Fibroblast of gingiva (primary cell): Measurements from ENCODE around the gene VSIG10.
"Not testable (repeated sequence)": the region's sequence is repeated elsewhere in the genome, so short reads cannot be mapped to it uniquely, and the experiment has no call there.

Source experiments
- DNase-seq: peaks from one replicate; pipeline ENCODE4 v3.0.0-alpha.2; 2011; ENCODE audit warnings: low read depth

VSIG10 gene

DNA sequence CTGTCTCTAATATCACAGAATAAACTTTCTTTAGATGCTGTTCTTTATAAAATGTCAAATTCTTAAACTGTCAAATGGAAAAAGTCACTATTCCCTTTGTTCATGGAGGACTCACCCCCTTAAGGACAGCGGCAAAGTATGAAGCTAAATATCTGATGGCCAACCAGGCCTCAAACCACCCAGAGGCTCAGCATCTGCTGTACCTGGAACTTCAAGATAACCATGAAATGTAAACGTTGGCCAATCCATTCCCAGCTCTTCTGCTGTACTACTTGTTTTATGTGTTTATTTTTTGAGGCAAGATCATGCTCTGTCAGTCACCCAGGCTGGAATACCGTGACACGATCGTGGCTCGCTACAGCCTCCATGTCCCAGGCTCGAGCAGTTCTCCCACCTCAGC is 71.6 kb downstream of the VSIG10 start:
- no peak for DNase-seq

DNA sequence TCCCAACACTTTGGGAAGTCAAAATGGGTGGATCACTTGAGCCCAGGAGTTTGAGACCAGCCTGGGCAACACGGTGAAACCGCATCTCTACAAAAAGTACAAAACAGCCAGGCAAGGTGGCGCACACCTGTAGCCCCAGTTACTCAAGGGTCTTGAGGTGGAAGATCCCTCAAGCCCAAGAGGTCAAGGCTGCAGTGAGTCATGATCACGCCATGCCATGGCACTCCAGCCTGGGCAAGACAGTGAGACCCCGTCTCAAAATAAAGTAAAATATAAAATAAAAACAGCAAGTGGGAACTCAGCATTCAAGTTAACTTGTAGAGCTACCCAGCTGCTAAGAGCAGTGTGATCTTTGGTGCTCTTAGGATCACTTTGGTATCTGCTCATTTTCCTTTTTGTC is 74.6 kb downstream of the VSIG10 start:
- no peak for DNase-seq

- no peak for DNase-seq
These were observed 78.6 kb downstream of the VSIG10 start for GRCh38 chr12:118025168-118025567.

DNA sequence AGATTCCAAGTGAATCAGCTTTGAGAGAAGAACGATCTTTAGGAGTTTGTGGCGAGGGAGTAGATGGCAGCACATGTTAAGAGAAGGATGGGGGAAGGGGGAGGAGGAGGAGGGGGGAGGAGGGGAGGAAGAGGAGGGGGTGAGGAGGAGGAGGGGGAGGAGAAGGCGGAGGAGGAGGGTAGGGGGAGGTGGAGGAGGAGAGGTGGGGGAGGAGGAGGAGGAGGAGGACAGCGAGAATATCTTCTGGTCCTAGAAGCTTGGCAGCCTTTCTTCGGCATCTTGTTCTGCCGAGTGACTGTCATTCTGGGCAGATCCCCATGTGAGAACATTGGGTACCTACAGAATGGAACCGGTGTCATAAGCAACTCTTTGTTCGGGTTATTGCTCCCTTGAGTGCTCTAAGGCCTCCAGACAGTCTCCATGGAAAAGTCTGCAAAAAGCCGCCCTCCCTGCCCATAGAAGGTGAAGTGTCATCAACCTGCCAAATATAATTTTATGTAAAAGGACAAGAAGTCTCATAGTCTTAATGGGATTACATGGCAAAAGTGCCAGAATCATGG is 80.4 kb downstream of the VSIG10 start:
- no peak for DNase-seq

- no peak for DNase-seq
These were observed 81.1 kb downstream of the VSIG10 start for GRCh38 chr12:118022728-118023109.

DNA sequence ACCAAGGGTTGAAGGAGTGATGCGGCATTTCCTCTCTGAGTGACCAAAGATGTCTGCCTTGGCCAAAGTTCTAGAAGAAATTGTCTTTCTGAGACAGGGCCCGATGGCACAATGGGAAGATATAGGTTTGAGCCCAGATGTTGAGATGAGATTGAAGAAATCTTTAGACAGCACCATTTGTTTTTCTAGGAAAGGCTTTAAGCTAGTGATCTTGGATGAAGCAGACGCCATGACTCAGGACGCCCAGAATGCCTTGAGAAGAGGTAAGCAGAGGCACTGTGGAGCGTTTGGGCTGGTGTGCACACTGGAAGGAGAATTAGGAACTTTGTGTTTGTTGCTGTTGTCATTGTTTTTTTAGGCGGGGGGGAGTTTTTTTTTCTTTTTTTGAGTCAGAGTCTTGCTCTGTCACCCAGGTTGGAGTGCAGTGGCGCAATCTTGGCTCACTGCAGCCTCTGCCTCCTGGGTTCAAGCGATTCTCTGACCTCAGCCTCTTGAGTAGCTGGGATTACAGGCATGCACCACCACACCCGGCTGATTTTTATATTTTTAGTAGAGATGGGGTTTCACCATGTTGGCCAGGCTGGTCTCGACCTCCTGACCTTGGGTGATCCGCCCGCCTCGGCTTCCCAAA is 81.6 kb downstream of the VSIG10 start:
- not testable (repeated sequence) for DNase-seq

- DNase-seq: no peak
These were observed 83.8 kb downstream of the VSIG10 start for GRCh38 chr12:118020036-118020435.

GRCh38 chr12:118017926-118018325 is 85.9 kb downstream of the VSIG10 start:
- no peak for DNase-seq

DNA sequence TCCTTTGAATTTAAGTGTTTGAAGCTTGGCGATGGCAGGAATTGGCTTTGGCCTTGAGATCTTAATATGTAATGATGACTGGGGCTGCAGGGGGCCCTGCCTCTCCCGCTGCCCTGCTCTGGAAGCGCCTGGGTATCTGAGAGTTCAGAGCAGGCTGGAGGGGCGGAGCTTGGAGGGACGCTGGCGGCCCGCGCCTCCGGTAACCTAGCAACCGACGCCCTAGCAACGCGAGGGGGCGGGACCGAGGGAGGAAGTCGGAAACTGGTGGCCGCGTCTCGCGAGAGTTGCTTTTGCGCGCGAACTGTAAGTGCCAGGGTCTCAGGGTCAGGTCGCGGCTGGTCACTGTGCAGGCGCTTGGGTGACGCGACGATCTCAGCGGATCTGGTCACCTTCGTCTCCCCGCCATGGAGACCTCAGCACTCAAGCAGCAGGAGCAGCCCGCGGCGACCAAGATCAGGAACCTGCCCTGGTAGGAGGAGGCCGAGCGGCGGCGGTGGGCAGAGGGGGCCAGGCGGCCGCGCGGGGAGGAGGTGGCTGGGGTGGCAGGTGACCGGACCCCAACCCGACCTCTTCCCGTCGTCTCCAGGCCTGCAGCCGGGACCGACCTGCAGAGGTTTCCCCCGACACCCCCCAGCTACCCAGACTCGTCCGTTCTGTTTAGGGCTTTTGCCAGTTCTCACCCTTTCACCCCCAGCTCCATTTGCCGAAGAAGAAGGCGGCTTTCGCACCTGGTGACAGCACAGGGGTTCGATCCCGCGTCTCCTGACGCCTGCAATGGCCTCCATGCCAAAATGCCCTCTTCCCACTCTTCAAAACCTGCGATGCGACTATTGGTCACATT is 87.2 kb downstream of the VSIG10 start, which contains the start of gene RFC5:
RFC5 (plus strand) TSS at position 280 of the 841 bp plus-strand sequence; CDS start at position 405, 125 bp downstream.
- DNase-seq: peak; percentile 95

DNA sequence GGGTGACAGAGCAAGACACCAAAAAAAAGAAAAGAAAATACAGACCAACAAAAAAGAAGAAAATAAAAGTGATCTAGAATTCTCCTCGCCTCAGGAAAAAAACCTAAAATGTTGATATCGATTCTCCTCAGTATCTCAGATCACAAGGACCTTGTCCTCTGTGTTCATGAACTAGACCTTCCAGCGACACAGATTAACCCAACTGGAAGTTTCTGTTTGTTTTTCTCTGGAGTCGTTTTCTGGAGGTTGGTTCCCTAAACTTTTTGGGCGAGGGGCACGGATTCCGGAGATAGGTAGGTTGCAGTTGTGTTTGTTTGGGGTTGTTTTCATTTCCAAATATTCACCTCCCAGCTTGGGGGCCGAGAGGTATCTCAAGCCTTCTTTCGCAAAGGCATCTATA is 87.9 kb downstream of the VSIG10 start:
- DNase-seq: no peak

GRCh38 chr12:118015306-118015705 is 88.5 kb downstream of the VSIG10 start:
- no peak for DNase-seq
